GM13976 (cell line): Measurements from ENCODE around the gene ANK3.
A peak's percentile ranks its signal among the peaks of the same experiment; 100 is the strongest.

Experiments used
- DNase-seq: peaks from one replicate; pipeline ENCODE4 v3.0.0; 2012; ENCODE audit warnings: low spot score
- CTCF ChIP-seq: IDR thresholded peaks from 2 replicates; pipeline ENCODE4 v1.5.1; 2012; ENCODE audit warnings: borderline replicate concordance, mild to moderate bottlenecking; ENCODE audit not compliant: insufficient read depth; ENCODE audit errors: extremely low read depth, missing control alignments, control extremely low read depth
- in situ Hi-C: fragments of 300-500 bp; cut with MboI; formaldehyde crosslinking; loops from one replicate; pipeline ENCODE4 v1.12.0; 2022; ENCODE audit warnings: low sequenced_read_pairs, mixed read lengths, inconsistent platforms; ENCODE audit not compliant: unreplicated experiment

ANK3 gene

GRCh38 chr10:60000747-60001146, 388.9 kb downstream of the ANK3 start:
- no peak for TF ChIP-seq CTCF
- no peak for DNase-seq
- in situ Hi-C loops: no loop called here

GRCh38 chr10:59997827-59998525, 391.7 kb downstream of the ANK3 start:
- no peak for DNase-seq
- TF ChIP-seq CTCF: no peak
- in situ Hi-C loops: no loop called here

GRCh38 chr10:59995862-59996261, 393.8 kb downstream of the ANK3 start:
- no peak for DNase-seq
- no peak for TF ChIP-seq CTCF
- in situ Hi-C loops: no loop called here

GRCh38 chr10:59993931-59994330, 395.7 kb downstream of the ANK3 start:
- no peak for TF ChIP-seq CTCF
- in situ Hi-C loops: no loop called here
- DNase-seq: no peak

- DNase-seq: peak; percentile 23
Measured at GRCh38 chr10:59991661-59992060, 398.0 kb downstream of the ANK3 start.

GRCh38 chr10:59991117-59991516, 398.6 kb downstream of the ANK3 start:
- DNase-seq: no peak
- TF ChIP-seq CTCF: no peak
- in situ Hi-C loops: no loop called here

More at GRCh38 chr10:59991661-59992060, 398.0 kb downstream of the ANK3 start:
- no peak for TF ChIP-seq CTCF
- in situ Hi-C loops: no loop called here

GRCh38 chr10:59985639-59986038, 404.0 kb downstream of the ANK3 start:
- in situ Hi-C loops: no loop called here
- no peak for DNase-seq
- no peak for TF ChIP-seq CTCF
